Stimulated activated naive CD4-positive, alpha-beta T cell (primary cell): ENCODE data around the gene SUCLG2.
"Not testable (repeated sequence)": the region's sequence is repeated elsewhere in the genome, so short reads cannot be mapped to it uniquely, and the experiment has no call there.

Source experiments
- DNase-seq, 6 experiments: peaks; one replicate each; lab custom pipeline; 2025; lab: John Stamatoyannopoulos, UW

The SUCLG2 gene

GRCh38 chr3:67561266-67561665 lies 93.1 kb downstream of the SUCLG2 start:
- no peak for DNase-seq

DNA sequence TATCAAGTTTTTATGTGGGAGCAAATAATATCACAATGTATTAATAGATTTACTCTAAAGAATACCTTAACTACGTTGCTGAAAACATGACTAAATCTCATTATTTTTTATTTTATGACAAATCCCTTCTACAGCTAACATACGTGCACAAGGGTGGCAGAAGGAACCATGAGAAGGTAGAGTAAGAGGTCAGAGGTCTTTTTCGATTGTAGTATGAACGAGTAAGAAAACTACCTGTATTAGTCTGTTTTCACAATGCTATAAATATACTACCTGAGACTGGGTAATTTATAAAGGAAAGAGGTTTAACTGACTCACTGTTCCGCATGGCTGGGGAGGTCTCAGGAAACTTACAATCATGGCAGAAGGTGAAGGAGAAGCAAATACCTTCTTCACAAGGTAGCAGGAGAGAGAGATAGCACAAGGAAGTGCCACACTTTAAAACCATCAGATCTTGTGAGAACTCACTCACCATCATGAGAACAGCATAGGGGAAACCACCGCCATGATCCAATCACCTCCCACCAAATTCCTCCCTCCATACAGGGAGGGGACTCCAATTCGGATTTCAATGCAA lies 95.3 kb downstream of the SUCLG2 start:
- no peak for DNase-seq

DNA sequence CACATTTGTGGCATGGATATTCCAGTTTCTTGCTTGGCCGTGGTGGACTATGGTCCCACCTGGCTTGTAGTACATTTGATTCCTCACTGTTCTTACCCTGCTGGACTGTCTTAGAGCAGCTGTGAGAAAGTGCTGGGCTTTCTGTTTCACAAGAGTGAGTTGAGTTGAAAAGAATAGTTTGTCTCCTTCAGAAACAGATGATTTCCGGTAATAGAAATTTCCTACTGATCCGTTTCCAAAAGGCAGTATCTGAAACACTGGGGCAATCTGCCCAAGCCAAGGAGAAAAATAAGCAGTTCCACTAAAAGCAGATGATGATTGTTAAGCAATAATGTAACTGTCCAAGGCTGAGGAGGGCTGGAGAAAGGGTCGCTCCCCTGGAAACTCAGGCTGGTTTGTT lies 96.0 kb downstream of the SUCLG2 start:
- no peak for DNase-seq

DNA sequence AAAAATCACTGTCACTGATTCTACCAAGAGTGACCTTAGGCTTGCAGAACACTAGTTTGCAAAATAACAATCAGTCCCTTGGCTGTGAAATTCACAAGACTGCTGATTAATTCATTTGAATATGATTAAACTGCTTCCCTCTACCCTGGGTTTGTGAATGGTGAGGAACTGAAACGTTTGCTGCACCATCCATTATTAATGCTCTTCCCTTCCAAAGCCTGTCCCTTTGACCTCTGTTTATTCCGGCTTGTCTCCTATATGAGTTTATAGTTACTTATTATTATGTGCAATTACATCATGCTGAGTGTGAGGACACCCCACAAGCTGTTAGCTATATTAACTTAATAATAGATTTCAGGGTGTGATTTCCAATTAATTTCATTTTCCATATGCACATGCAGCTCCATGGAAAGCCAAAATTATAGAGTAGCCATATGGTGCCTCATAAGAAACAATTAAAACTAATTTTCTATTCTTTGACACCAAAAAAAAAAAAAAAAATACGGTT lies 96.5 kb downstream of the SUCLG2 start:
- no peak for DNase-seq

- no peak for DNase-seq
Observed at GRCh38 chr3:67551361-67552016, 102.9 kb downstream of the SUCLG2 start.

GRCh38 chr3:67550541-67550940 lies 103.9 kb downstream of the SUCLG2 start:
- no peak for DNase-seq

DNA sequence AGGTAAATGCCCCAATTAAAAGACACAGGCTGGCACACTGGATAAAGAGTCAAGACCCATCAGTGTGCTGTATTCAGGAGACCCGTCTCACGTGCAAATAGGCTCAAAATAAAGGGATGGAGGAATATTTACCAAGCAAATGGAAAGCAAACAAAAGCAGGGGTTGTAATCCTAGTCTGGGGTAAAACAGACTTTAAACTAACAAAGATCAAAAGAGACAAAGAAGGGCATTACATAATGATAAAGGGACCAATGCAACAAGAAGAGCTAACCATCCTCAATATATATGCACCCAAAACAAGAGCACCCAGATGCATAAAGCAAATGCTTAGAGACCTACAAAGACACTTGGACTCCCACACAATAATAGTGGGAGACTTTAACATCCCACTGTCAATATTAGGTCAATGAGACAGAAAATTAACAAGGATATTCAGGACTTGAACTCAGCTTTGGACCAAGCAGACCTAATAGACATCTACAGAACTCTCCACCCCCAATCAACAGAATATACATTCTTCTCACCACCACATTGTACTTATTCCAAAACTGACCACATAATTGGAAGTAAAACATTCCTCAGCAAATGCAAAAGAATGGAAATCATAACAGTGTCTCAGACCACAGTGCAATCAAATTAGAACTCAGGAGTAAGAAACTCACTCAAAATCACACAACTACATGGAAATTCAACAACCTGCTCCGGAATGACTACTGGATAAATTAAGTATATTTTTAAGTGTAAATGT lies 111.7 kb downstream of the SUCLG2 start:
- not testable (repeated sequence) for DNase-seq

DNA sequence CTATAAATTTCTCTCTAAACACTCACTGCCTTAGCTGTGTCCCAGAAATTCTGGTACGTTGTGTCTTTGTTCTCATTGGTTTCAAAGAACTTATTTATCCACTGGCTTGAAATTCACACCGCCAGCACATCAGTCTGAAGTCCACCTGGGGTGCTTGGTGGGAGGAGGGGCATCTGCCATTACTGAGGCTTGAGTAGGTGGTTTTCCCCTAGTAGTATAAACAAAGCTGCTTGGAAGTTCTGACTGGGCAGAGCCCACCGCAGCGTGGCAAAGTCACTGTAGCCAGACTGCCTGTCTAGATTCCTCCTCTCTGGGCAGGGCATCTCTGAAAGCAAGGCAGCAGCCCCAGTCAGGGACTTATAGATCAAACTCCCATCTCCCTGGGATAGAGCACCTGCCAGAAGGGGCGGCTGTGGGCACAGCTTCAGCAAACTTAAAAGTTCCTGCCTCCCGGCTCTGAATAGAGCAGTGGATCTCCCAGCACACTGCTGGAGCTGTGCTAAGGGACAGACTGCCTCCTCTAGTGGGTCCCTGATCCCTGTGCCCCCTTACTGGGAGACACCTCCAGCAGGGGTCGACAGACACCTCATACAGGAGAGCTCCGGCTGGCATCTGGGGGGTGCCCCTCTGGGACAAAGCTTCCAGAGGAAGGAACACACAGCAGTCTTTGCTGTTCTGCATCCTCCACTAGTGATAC lies 114.1 kb downstream of the SUCLG2 start:
- DNase-seq = no peak

DNA sequence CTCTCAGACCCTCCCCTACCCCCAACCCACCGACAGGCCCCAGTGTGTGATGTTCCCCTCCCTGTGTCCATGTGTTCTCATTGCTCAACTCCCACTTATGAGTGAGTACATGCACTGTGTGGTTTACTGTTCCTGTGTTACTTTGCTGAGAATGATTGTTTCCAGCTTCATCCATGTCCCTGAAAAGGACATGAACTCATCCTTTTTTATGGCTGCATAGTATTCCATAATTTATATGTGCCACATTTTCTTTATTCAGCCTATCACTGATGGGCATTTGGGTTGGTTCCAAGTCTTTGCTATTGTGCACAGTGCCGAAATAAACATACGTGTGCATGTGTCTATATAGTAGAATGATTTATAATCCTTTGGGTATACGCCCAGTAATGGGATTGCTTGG lies 117.2 kb downstream of the SUCLG2 start:
- not testable (repeated sequence) for DNase-seq

- no peak for DNase-seq
Observed at GRCh38 chr3:67535006-67535405, 119.4 kb downstream of the SUCLG2 start.

GRCh38 chr3:67534594-67534993 lies 119.8 kb downstream of the SUCLG2 start:
- no peak for DNase-seq

GRCh38 chr3:67531181-67532101 lies 123.0 kb downstream of the SUCLG2 start:
- DNase-seq = no peak

DNA sequence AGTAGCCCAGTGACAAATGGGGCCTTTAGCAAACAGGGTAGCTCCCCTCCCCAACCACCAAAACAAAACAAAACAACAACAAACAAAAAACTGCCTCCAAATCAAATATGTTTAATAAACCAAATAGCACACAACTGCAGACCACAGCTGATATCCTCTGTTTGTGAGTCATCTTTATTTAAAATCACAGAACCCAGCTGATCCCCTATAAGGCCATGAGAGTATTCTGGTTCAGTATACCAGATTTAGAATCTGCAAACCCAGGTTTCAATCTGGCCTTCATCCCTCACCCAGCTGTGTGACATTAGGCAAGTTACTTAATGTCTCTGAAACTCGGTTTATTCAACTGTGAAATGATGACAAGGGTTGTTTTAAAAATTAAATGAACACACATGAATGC lies 124.5 kb downstream of the SUCLG2 start:
- DNase-seq = no peak

DNA sequence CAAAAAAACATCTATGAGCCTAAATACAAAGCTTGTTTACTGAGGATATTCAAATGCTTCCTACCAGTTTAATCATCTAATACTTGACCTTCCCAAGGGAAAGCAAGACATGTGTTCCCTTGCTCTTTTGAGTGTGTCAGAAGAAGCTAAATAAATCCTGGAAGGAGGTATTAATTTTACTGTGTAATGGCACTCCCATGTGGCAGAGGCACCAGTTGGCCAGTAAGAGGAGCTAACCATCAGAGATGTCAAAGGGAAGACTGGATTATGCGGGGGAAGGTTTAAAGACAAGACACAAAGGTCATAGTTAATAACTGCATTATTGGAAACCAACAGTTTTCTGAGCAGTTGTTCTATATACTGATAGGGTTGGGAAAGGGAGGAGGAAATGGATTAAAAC lies 125.1 kb downstream of the SUCLG2 start:
- no peak for DNase-seq

GRCh38 chr3:67526246-67526645 lies 128.2 kb downstream of the SUCLG2 start:
- DNase-seq = no peak

DNA sequence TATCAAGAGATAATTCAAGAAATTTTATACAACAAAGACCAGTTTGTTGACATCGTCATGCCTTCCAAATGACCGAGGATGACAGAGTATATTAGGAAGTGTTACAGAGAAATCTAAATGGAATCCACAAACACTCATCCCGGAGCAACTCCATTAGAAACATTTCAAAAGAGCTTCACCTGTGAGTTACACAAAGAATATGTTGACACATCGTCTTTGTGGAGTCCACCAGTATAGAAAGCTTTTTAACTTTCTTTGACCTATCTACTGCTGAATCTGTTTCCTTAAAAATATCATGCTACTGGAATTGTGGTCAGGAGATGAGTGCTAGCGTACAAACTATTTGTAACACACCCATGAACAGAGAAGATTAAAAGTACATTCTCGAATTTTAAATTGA lies 130.4 kb downstream of the SUCLG2 start:
- DNase-seq = no peak

DNA sequence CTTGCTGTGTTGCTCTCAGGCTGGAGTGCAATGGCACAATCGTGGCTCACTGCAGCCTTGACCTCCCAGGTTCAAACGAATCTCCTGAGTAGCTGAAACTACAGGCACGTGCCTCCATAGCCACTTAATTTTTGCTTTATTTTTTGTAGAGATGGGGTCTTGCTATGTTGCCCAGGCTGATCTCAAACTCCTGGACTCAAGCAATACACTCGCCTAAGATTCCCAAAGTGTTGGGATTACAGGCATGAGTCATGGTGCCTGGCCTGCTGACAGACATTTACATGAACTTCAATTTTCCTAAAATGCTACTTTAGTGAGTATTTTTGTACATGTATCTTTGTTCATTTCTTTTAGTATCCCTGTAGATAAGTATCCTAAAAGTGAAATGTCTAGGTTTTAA lies 132.3 kb downstream of the SUCLG2 start:
- DNase-seq = no peak

DNA sequence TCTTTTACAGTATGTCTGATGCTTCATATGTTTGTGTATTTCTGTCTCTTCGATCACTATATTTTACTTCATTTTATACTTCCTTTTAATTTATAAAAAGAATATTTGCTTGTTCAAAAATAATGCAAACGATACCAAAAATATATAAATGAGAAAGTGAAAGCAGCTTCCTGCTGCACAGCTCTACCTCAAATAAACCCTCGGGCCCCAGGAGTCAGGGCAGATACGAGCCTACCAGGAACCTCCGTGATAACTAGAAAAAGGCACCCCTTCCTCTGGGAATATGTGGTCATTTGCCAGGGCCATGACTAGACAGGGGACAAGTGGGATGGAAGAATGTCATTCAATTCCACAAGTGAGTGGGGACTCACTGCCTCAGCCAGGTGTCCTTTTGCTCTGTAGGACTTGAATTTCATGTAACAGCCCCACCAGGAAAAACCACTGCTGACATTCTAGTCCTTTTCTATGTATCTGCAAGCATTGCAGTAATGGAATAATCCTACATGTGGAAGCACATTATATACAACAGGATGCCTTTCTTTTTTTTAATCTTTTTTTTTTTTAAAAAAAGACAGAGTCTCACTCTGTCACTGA lies 133.3 kb downstream of the SUCLG2 start:
- DNase-seq = no peak

DNA sequence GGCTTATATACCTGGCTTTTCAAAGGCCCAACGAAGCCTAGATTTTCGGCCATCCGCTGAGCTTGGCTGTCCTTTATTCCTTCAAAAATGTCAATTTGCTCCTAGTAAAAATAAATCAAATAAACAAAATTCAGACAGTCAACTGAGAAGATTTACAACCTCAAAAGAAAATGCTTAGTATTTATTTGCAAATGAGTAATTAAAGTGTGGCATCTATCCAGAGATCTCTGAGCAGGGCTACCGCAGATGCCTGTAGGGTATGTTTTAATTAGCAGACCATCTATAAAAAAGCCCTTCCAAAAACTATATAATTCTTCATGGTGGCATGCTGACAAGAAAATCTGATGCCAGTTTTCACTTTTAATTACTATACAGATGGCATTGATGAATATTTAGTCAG lies 136.2 kb downstream of the SUCLG2 start:
- DNase-seq = no peak

DNA sequence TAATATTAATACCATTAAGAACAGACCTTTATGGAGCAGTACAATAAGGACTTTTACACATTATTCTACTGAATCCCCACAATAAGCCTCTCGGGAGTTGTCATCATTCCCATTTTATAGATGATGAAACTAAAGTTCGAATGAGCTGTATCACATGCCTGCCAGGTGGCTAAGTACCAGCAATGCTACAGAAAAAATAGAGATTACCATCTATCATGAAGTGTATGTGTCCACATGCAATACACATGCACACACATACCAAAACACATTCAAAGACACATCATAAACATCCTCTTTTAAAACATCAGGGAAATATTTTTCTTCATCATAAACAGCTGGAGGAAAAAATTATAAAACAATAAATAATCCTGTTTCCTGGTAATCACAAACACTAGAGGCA lies 136.6 kb downstream of the SUCLG2 start:
- no peak for DNase-seq

DNA sequence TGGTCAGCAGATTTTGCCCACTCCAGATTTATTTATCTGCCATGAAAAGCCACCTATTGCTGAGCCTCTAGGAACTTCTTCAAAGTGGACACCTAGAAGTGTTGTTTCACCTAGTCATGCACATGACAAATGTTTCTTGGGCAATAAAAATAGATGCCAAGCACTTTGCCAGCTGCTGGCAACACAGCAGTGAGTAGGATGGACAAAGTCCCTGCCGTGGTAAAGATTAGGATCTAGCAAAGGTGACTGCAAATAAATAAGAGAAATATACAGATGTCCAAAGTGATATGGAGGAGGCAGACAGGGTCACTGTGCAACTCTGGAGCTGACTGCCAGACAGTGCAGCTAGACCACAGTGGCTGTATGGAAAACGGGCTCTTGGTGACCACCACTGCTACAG lies 137.9 kb downstream of the SUCLG2 start:
- DNase-seq = no peak
